GM10248 (cell line): ENCODE results near the gene CDH23.
"Not testable (repeated sequence)": the region's sequence is repeated elsewhere in the genome, so short reads cannot be mapped to it uniquely, and the experiment has no call there.

Experiments used
- CTCF ChIA-PET: fragments of 300-600 bp; sonication (Branson Sonifier 250); formaldehyde crosslinking; extraction: SDS; loops from one replicate; lab custom pipeline; 2021; ENCODE audit warnings: antibody characterized with exemption; lab: Yijun Ruan, JAX
- POLR2A ChIA-PET: fragments of 350-650 bp; sonication (Branson Sonifier 250); formaldehyde crosslinking; extraction: SDS; loops from one replicate; lab custom pipeline; 2020; ENCODE audit warnings: antibody characterized with exemption; lab: Yijun Ruan, JAX
- DNase-seq: peaks from one replicate; pipeline ENCODE4 v3.0.0; 2012; ENCODE audit errors: extremely low spot score
- CTCF ChIP-seq: IDR thresholded peaks from 2 replicates; pipeline ENCODE4 v1.5.1; 2012; ENCODE audit warnings: mild to moderate bottlenecking, low read depth; ENCODE audit errors: extremely low read depth, missing control alignments, control extremely low read depth

Gene CDH23

DNA sequence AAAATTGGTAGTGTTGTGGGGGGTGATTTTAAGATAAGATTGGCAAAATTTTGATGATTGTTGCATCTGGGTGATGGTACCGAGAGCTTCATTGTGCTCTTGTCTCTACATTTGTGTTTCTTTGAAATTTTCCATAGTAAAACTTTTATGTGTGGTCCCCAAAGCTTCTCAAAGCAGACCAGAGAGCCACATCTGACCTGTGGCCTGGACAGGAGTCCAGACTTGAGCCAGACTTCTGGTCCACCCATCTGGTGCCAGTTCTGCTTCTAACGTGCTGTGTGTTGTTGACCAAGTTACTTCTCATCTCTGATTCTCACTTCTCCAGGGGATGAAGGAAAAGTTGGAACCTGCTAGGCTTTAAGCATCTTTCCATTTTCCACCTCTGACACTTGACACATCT, 202.8 kb downstream of the CDH23 start:
- TF ChIP-seq CTCF = no peak
- ChIA-PET POLR2A (no interaction called here), CTCF (interaction anchor here (2.2 to 2.9 kb wide), 2 partner anchors 9 to 11 kb away, joined by 4 to 9 read pairs; no protein-coding TSS in a partner anchor)
- no peak for DNase-seq

GRCh38 chr10:71600242-71600641, 203.5 kb downstream of the CDH23 start:
- POLR2A ChIA-PET, DNase-seq: not testable (repeated sequence)
- CTCF ChIA-PET = interaction anchor here (2.2 to 2.9 kb wide), 2 partner anchors 9 to 11 kb away, joined by 4 to 9 read pairs; no protein-coding TSS in a partner anchor

DNA sequence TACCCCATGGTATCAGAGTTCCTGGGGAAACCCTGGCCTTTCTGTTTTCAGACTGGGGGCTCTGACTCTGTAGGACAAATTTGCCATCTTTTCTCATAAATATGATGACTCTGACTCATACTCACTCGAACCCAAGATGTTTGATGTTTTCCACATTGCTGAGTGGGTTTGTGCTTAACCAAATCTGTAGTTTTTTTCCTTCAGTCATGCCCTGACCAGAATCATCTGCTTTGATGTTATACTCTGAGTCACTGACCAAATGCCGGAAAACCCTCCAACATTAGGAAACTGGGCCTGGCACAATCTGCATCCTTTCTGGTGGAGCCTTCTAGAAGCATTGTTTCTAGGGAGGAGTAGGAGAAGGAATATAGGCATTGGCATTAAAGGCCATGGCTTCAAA, 204.1 kb downstream of the CDH23 start:
- ChIA-PET POLR2A (no interaction called here), CTCF (interaction anchor here (2.2 to 2.9 kb wide), 2 partner anchors 8 to 10 kb away, joined by 4 to 9 read pairs; no protein-coding TSS in a partner anchor)
- no peak for TF ChIP-seq CTCF
- no peak for DNase-seq

DNA sequence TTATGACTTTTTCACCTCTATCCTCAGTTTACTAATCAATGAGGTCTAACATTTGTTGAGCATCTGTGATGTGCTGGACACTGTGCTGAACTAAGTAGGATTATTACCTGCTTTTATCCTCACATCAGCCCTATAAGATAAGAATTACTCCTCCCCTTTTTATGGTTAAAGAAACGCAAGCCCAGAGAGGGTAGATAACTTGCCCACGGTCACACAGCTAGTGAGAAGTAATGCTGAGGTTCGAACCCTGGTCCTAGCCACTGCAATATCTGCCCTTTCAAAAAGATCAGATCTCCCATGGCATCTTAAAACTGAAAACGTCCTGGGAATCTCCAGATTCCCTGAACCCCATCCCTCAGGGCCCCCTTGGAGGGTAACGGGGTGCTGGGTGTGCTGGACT, 204.6 kb downstream of the CDH23 start:
- TF ChIP-seq CTCF = no peak
- ChIA-PET CTCF (interaction anchor here (1.3 to 2.2 kb wide), 3 partner anchors 9 to 107 kb away, joined by 3 to 4 read pairs (median 4); no protein-coding TSS in a partner anchor), POLR2A (no interaction called here)
- DNase-seq = no peak

GRCh38 chr10:71603150-71603549, 206.4 kb downstream of the CDH23 start:
- ChIA-PET POLR2A (no interaction called here), CTCF (no interaction called here)
- TF ChIP-seq CTCF = no peak
- no peak for DNase-seq

DNA sequence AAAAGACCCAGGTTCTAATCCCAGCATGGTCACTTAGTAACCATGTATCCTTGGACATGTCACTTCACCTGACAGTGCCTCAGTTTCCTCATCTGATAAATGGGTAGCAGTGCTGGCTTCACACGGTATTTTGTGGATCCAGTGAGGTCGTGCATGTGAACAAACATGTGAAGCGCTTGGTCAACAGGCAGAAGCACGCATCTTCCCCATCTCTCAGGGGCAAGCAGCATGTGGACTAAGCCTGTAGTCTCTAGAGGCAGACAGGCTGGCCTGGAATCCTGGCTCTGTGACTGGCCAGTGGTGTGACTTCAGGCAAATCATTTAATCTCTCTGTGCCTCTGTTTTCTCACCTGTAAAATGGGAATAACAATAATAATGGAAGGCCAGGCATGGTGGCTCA, 207.0 kb downstream of the CDH23 start:
- no peak for DNase-seq
- ChIA-PET POLR2A (no interaction called here), CTCF (no interaction called here)
- no peak for TF ChIP-seq CTCF

GRCh38 chr10:71604324-71605018, 207.8 kb downstream of the CDH23 start:
- CTCF ChIA-PET = no interaction called here
- DNase-seq = no peak
- POLR2A ChIA-PET = no interaction called here
- TF ChIP-seq CTCF = no peak
